Measurements from ENCODE around the gene DNAJC30.

GRCh38 chr7:73703225-73703624 is 20.0 kb upstream of the DNAJC30 start:
- TF ChIP-seq POLR2A (IDR thresholded peaks at IDR 0.05) = no peak
- TF ChIP-seq, protein P1, sequence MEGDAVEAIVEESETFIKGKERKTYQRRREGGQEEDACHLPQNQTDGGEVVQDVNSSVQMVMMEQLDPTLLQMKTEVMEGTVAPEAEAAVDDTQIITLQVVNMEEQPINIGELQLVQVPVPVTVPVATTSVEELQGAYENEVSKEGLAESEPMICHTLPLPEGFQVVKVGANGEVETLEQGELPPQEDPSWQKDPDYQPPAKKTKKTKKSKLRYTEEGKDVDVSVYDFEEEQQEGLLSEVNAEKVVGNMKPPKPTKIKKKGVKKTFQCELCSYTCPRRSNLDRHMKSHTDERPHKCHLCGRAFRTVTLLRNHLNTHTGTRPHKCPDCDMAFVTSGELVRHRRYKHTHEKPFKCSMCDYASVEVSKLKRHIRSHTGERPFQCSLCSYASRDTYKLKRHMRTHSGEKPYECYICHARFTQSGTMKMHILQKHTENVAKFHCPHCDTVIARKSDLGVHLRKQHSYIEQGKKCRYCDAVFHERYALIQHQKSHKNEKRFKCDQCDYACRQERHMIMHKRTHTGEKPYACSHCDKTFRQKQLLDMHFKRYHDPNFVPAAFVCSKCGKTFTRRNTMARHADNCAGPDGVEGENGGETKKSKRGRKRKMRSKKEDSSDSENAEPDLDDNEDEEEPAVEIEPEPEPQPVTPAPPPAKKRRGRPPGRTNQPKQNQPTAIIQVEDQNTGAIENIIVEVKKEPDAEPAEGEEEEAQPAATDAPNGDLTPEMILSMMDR (IDR thresholded peaks at IDR 0.05) = no peak
